ENCODE measurements around the gene DGCR2. TPM values are rescaled to one million over a fixed set of nuclear protein-coding genes. Genes with fewer than 3 reads are reported as not detected.

The DGCR2 gene
- total and polyA plus RNA-seq, 2 of the 4 experiments (the other 2 are of a cell fraction): 17.2 to 35.4 TPM

- H2AFZ ChIP-seq (replicated peaks; ENCODE audit: low read length, poor library complexity): no peak overlapping the region
- no peak overlapping the region for H3K27ac ChIP-seq (ENCODE audit: insufficient read depth, low read length)
- no peak overlapping the region for H3K4ac ChIP-seq (ENCODE audit: low read depth, low read length)
- H3K56ac ChIP-seq (ENCODE audit: extremely low read depth, insufficient read depth, low read length): no peak overlapping the region
- H2AK5ac ChIP-seq (ENCODE audit: low read depth, low read length): no peak overlapping the region
- H4K8ac ChIP-seq (ENCODE audit: low read depth in 2 of 2, low read length in 2 of 2): no peak overlapping the region
- H3K9me3 ChIP-seq (ENCODE audit: control insufficient read depth, insufficient read depth, low read length): no peaks in the 10 kb centered on the region
- in situ Hi-C loops (cut with MboI; ENCODE audit: low sequenced_read_pairs) (no loop called here), dilution Hi-C loops (cut with HindIII; ENCODE audit: low sequenced_read_pairs, unreplicated experiment) (no loop called here), intact Hi-C loops (cut with micrococcal nuclease) (no loop called here)
- peaks cover 13% of the 10 kb centered on the region for H3K9me1 ChIP-seq (ENCODE audit: insufficient read depth, low read length)
- no peak overlapping the region for H2AK9ac ChIP-seq (replicated peaks; ENCODE audit: low read depth, low read length, poor library complexity)
- H3K4me2 ChIP-seq (ENCODE audit: low read depth, low read length): no peak overlapping the region
- H3K79me1 ChIP-seq (ENCODE audit: low read depth in 1 of 2, low read length in 2 of 2): peaks cover 4 to 37% of the 10 kb centered on the region in 2 experiments; a peak in 3 of 4 replicates
- ChIA-PET POLR2A (ENCODE audit: unreplicated experiment) (no interaction called here), CTCF (no interaction called here)
- H3K23ac ChIP-seq (ENCODE audit: low read depth, low read length): no peak overlapping the region
- no peak for ATAC-seq (ENCODE audit: low read depth)
- no peak overlapping the region for H2BK15ac ChIP-seq (ENCODE audit: low read depth, low read length)
- no peak for DNase-seq
- no peak overlapping the region for H3K4me3 ChIP-seq (ENCODE audit: insufficient read depth, low read depth, low read length)
- no peak overlapping the region for H4K91ac ChIP-seq (ENCODE audit: insufficient read depth, low read depth, low read length)
- H3K27me3 ChIP-seq (ENCODE audit: control insufficient read depth, insufficient read depth, low read length): no peaks in the 10 kb centered on the region
- no TSS peak for BruUV-seq (replicated peaks)
- no peak overlapping the region for H2BK5ac ChIP-seq (ENCODE audit: low read depth, low read length, poor library complexity, severe bottlenecking)
- H3K18ac ChIP-seq (ENCODE audit: low read depth, low read length): no peak overlapping the region
- peaks cover 21% of the 10 kb centered on the region for H4K20me1 ChIP-seq (ENCODE audit: insufficient read depth, low read length)
- H4K5ac ChIP-seq (ENCODE audit: low read depth, low read length): no peak overlapping the region
- no peak for TF ChIP-seq SMC3 (IDR thresholded peaks at IDR 0.05; ENCODE audit: low read depth, low read length)
- TF ChIP-seq POLR2A (IDR thresholded peaks at IDR 0.05; ENCODE audit: low read depth, low read length): no peak
- TF ChIP-seq ELK1 (IDR thresholded peaks at IDR 0.05; ENCODE audit: borderline replicate concordance, low read depth, low read length): no peak
- TF ChIP-seq, protein P1, sequence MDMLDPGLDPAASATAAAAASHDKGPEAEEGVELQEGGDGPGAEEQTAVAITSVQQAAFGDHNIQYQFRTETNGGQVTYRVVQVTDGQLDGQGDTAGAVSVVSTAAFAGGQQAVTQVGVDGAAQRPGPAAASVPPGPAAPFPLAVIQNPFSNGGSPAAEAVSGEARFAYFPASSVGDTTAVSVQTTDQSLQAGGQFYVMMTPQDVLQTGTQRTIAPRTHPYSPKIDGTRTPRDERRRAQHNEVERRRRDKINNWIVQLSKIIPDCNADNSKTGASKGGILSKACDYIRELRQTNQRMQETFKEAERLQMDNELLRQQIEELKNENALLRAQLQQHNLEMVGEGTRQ (IDR thresholded peaks at IDR 0.05; ENCODE audit: low read depth, low read length): no peak
- TF ChIP-seq CEBPB (IDR thresholded peaks at IDR 0.05; ENCODE audit: low read depth, low read length): no peak
- no peak for TF ChIP-seq CHD1 (IDR thresholded peaks at IDR 0.05; ENCODE audit: low read depth, low read length)
- no peak for TF ChIP-seq MXI1 (IDR thresholded peaks at IDR 0.05; ENCODE audit: borderline replicate concordance, low read depth, low read length)
- TF ChIP-seq MAZ (IDR thresholded peaks at IDR 0.05; ENCODE audit: borderline replicate concordance, low read depth, low read length): no peak
- TF ChIP-seq, protein P2, sequence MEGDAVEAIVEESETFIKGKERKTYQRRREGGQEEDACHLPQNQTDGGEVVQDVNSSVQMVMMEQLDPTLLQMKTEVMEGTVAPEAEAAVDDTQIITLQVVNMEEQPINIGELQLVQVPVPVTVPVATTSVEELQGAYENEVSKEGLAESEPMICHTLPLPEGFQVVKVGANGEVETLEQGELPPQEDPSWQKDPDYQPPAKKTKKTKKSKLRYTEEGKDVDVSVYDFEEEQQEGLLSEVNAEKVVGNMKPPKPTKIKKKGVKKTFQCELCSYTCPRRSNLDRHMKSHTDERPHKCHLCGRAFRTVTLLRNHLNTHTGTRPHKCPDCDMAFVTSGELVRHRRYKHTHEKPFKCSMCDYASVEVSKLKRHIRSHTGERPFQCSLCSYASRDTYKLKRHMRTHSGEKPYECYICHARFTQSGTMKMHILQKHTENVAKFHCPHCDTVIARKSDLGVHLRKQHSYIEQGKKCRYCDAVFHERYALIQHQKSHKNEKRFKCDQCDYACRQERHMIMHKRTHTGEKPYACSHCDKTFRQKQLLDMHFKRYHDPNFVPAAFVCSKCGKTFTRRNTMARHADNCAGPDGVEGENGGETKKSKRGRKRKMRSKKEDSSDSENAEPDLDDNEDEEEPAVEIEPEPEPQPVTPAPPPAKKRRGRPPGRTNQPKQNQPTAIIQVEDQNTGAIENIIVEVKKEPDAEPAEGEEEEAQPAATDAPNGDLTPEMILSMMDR (conservative IDR thresholded peaks at IDR 0.05; ENCODE audit: low read depth, low read length): no peak
- no peak for TF ChIP-seq RFX5 (IDR thresholded peaks at IDR 0.05; ENCODE audit: low read depth, low read length)
- TF ChIP-seq BHLHE40 (IDR thresholded peaks at IDR 0.05; ENCODE audit: low read depth, low read length): no peak
- no peak for TF ChIP-seq FOS (IDR thresholded peaks at IDR 0.05; ENCODE audit: low read depth, low read length)
- TF ChIP-seq RCOR1 (IDR thresholded peaks at IDR 0.05; ENCODE audit: insufficient replicate concordance, low read length): no peak
- TF ChIP-seq RAD21 (IDR thresholded peaks at IDR 0.05; ENCODE audit: low read length): no peak
- H3K9ac ChIP-seq (ENCODE audit: low read depth, low read length): no peak overlapping the region
- H3K36me3 ChIP-seq (ENCODE audit: control insufficient read depth, insufficient read depth, low read length): peaks cover 13% of the 10 kb centered on the region
- WGBS, 2 experiments (ENCODE audit: extremely low coverage in 2 of 2, insufficient read length in 1 of 2): 91% methylated on average over 10 of the region's 13 CpGs; no CpG with 5 or more reads in 1 of the 2 experiments
- H3K14ac ChIP-seq (replicated peaks; ENCODE audit: low read depth, low read length): no peak overlapping the region
- H3K4me1 ChIP-seq (ENCODE audit: control insufficient read depth, insufficient read depth, low read length): peaks cover 7% of the 10 kb centered on the region
- H2BK120ac ChIP-seq (ENCODE audit: low read depth, low read length): no peak overlapping the region
- H2BK20ac ChIP-seq (ENCODE audit: low read depth, low read length): no peak overlapping the region
These were observed 39.4 kb downstream of the DGCR2 start for GRCh38 chr22:19082793-19083192.

All from IMR-90 (cell line).